OCI-LY3 (cell line): ENCODE results near the gene RAD1.

ENCODE experiments used
- EZH2phosphoT487 ChIP-seq: fragments of 200-600 bp; shearing (Covaris generic); IDR thresholded peaks from 2 replicates; pipeline ENCODE4 v1.6.1; 2018; ENCODE audit warnings: antibody characterized with exemption, mixed run types, low read depth
- TF ChIP-seq, protein P1 (sequence below): fragments of 200-600, 300-600 bp; sonication (generic); IDR thresholded peaks from 2 replicates; pipeline ENCODE4 v1.5.1; 2014; ENCODE audit warnings: antibody characterized with exemption, low read length, low read depth

- TF ChIP-seq, protein P1, sequence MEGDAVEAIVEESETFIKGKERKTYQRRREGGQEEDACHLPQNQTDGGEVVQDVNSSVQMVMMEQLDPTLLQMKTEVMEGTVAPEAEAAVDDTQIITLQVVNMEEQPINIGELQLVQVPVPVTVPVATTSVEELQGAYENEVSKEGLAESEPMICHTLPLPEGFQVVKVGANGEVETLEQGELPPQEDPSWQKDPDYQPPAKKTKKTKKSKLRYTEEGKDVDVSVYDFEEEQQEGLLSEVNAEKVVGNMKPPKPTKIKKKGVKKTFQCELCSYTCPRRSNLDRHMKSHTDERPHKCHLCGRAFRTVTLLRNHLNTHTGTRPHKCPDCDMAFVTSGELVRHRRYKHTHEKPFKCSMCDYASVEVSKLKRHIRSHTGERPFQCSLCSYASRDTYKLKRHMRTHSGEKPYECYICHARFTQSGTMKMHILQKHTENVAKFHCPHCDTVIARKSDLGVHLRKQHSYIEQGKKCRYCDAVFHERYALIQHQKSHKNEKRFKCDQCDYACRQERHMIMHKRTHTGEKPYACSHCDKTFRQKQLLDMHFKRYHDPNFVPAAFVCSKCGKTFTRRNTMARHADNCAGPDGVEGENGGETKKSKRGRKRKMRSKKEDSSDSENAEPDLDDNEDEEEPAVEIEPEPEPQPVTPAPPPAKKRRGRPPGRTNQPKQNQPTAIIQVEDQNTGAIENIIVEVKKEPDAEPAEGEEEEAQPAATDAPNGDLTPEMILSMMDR: no peak
- no peak for TF ChIP-seq EZH2phosphoT487
Observed at GRCh38 chr5:34895641-34896419, 19.5 kb downstream of the RAD1 start.
